Epithelial cell of proximal tubule (primary cell): ENCODE data around the gene SLC23A1. TPM values are rescaled to one million over a fixed set of nuclear protein-coding genes. Genes with fewer than 3 reads are reported as not detected.

ENCODE experiments used
- DNase-seq: peaks from one replicate; pipeline ENCODE4 v3.0.0-alpha.2; 2011; ENCODE audit warnings: low read depth
- H3K4me3 ChIP-seq: 2 replicates; pipeline ENCODE4 v1.5.1; 2011; ENCODE audit warnings: low read depth, mild to moderate bottlenecking, low read length
- total RNA-seq: library from RNA; depleted of rRNA; stranded (reverse); fragments of >200 nt; gene quantifications from 2 replicates; pipeline ENCODE4 v1.2.3, GENCODE V29; 2015
- TF ChIP-seq, protein P1 (sequence below): conservative IDR thresholded peaks from 2 replicates; pipeline ENCODE4 v1.5.1; 2012; ENCODE audit warnings: low read depth, mild to moderate bottlenecking, low read length

Gene SLC23A1
- total RNA-seq, 1 donor from 2014 or later: not detected

DNA sequence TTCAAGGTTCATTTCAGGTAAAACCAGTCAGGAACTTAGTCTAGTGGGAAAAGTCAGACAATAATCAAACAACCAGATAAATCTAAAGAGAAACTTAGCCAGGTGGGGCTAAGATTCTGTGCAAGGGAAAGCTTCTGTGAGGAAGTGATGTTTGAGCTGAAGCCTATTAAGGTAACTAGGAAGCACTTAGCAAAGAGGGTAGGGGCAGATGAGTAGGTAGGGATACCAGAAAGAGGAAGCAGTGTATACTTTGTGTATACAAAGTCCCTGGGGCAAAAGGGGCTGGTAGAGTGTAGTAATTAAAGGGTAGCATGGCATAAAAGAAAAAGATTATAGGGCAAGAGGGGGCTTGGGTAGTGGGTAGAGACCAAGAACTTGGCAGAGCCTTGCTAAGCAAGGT is 24.4 kb upstream of the SLC23A1 start:
- TF ChIP-seq, protein P1, sequence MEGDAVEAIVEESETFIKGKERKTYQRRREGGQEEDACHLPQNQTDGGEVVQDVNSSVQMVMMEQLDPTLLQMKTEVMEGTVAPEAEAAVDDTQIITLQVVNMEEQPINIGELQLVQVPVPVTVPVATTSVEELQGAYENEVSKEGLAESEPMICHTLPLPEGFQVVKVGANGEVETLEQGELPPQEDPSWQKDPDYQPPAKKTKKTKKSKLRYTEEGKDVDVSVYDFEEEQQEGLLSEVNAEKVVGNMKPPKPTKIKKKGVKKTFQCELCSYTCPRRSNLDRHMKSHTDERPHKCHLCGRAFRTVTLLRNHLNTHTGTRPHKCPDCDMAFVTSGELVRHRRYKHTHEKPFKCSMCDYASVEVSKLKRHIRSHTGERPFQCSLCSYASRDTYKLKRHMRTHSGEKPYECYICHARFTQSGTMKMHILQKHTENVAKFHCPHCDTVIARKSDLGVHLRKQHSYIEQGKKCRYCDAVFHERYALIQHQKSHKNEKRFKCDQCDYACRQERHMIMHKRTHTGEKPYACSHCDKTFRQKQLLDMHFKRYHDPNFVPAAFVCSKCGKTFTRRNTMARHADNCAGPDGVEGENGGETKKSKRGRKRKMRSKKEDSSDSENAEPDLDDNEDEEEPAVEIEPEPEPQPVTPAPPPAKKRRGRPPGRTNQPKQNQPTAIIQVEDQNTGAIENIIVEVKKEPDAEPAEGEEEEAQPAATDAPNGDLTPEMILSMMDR: no peak
- H3K4me3 ChIP-seq: no peak overlapping the region
- no peak for DNase-seq

DNA sequence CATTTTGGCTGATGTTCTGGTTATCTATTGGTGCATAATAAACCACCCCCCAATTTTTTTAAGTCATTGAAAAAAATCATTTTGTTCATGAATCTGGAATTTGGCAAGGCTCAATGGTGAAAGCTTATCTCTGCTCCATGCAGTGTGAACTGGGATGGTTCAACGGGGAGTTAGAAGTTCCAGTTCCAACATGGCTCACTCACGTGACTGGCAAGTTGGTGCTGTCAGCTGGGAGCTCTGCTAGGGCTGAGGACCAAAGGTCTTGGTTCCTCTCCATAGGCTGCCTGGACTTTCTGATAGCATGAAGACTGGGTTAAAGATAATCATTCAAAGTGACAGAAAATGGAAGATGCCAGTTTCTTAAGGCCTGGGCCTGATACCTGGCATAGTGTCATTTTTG is 23.9 kb upstream of the SLC23A1 start:
- no peak for DNase-seq
- TF ChIP-seq, protein P1: no peak
- H3K4me3 ChIP-seq: no peak overlapping the region

DNA sequence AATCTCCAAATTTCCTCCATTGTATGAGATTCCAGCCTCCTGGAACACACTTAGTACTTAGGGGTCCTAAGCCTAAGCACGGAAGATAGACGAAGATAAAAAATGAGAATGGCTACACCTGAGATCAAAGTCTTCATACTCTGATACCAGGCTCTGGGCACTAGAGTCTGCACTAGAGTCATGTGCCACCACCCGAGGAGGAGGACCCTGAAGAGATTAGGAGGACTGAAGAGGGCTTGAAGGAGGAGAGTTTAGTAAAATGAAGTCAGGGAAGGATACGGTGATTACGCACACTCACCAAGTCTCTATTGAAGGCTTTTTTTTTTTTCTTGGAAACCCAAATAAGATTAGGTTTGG is 21.4 kb upstream of the SLC23A1 start:
- TF ChIP-seq, protein P1: no peak
- no peak for DNase-seq
- peak overlapping the region; percentile 56 for H3K4me3 ChIP-seq

DNA sequence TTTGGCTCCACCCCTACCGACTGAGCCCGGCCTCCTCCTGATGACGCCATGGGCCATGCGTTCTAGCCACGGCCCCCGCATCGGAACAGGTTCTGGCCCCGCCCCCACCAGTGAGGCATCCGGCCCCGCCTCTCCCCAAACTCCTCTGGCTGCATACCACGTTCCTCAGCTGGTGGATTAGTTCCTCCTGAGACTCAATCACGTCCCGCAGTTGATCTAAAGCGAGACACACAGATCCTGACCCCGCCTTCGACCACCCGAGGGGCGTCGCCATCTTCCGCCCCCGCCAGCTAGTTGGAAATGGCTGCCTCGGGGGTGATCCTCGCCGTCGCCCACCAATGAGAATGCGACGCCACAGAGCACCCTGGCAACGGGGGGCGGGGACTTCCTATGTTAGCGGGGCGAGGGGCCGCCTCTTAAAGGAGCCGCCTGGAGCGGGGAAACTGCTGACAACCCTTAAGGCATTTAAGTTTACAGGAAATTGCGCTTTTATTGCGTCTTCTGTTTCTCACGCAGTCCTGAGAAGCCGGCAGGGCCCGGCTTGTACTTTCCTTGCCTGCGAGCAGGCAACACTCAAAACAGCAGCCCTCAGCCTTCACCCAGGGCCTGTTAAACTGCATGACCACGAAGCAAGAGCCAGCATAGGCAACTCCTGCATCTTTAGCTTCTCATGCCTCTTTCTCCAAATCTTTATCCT is 20.8 kb upstream of the SLC23A1 start, which contains the start of gene SPATA24:
TSS of gene SPATA24 (minus strand) at position 303 of the 697 bp plus-strand sequence. CDS start at position 274, 29 bp downstream.
- peak within 1 kb of the TSS; percentile 56 for H3K4me3 ChIP-seq
- DNase-seq: peak; percentile 65
- TF ChIP-seq, protein P1: no peak

DNA sequence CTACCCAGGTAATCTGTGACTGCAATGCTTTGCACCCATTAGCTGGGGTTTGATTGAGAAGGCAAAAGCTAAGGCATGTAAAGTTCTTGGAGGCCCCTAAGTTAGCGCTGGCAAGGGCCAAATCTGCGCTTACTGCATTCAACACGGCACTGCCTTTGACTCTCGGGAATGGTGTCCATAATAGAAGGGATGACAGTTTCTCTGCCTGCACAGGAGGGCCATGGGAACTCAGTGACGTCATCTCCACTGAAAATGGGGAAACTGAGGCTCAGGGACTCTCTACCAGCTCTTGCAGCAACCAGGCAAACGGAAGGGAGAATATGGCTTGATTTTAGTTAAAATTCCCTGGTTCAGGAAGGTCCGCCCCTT is 20.3 kb upstream of the SLC23A1 start:
- TF ChIP-seq, protein P1: no peak
- no peak for DNase-seq
- H3K4me3 ChIP-seq: peak overlapping the region; percentile 56

DNA sequence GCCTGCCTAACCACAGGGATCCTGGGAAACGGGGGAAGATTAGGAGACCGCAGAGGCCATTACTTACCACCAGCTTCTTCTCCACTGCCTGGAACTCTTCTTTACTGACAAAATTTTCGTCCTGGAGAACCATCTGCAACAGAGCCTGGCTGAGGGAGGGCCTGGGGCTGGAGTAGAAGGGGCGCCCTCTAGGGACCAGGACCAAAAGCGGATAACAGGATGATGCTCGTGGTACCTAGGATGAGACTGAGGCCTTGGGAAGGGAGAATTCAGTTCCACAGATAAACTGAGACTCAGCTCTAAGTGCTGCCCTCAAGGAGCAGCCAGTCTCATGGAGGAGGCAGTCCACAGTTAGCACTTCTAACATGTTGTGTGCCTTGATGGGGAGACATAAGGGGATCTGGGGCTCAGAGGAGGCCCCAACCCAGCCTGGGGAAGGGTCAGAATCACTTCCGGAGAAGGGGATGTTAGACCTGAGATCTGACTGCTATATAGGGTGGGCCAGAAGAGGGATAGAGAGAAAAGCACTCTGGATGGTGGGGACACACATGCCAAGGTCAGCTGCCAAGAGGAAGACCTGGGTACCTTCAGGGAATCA is 19.6 kb upstream of the SLC23A1 start:
- no peak overlapping the region for H3K4me3 ChIP-seq
- no peak for DNase-seq
- TF ChIP-seq, protein P1: peak; percentile 65

DNA sequence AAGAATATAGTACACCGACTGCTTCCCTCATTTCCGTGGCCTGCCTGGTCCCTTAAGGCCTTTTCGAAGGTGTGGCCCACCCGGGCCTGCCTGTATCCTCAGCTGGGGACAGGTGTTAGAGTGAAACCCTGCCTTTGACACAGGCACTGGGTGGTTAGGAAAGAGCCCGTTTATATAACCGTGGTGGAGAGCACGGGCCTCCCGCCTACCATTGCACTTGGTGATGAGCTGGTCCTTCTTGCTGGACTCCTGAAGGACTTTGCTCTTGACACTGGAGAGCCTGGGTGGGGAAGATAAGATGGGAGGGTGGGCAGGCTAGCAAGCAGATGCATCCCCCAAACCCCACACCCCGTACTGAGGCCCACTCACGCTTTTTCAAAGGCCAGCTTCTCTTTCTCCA is 18.4 kb upstream of the SLC23A1 start:
- H3K4me3 ChIP-seq: no peak overlapping the region
- TF ChIP-seq, protein P1: no peak
- DNase-seq: no peak
